ENCODE results near the gene FBXO21. TPM values are rescaled to one million over a fixed set of nuclear protein-coding genes. Genes with fewer than 3 reads are reported as not detected.

The FBXO21 gene
- total RNA-seq, 1 donor from 2014 or later, result 28.1 TPM

- Mint-ChIP-seq H3K36me3 (ENCODE audit: low read depth) (no peaks in the 10 kb centered on the region), H3K27ac (no peak overlapping the region), H3K9me3 (peaks cover 7% of the 10 kb centered on the region), H3K27me3 (no peaks in the 10 kb centered on the region), H3K4me3 (no peak overlapping the region), H3K4me1 (peaks cover 20% of the 10 kb centered on the region)
- no peak for DNase-seq
- intact Hi-C loops (cut with micrococcal nuclease), result no loop called here
These were observed 60.9 kb downstream of the FBXO21 start for GRCh38 chr12:117129391-117129790.

- intact Hi-C loops (cut with micrococcal nuclease), result no loop called here
- H3K36me3 Mint-ChIP-seq (ENCODE audit: low read depth), result no peaks in the 10 kb centered on the region
- DNase-seq, result no peak
- no peaks in the 10 kb centered on the region for H3K27me3 Mint-ChIP-seq
- peaks cover 7% of the 10 kb centered on the region for H3K9me3 Mint-ChIP-seq
- H3K4me3 Mint-ChIP-seq, result no peak overlapping the region
- H3K27ac Mint-ChIP-seq, result no peak overlapping the region
- H3K4me1 Mint-ChIP-seq, result peaks cover 10% of the 10 kb centered on the region
These were observed 62.1 kb downstream of the FBXO21 start for GRCh38 chr12:117127933-117128823.

GRCh38 chr12:117126335-117126734, 63.9 kb downstream of the FBXO21 start:
- H3K4me1 Mint-ChIP-seq, result peaks cover 10% of the 10 kb centered on the region

GRCh38 chr12:117125767-117126166, 64.5 kb downstream of the FBXO21 start:
- Mint-ChIP-seq H3K4me3 (no peak overlapping the region), H3K4me1 (peaks cover 10% of the 10 kb centered on the region), H3K27ac (no peak overlapping the region), H3K9me3 (peaks cover 7% of the 10 kb centered on the region), H3K36me3 (ENCODE audit: low read depth) (no peaks in the 10 kb centered on the region), H3K27me3 (no peaks in the 10 kb centered on the region)
- intact Hi-C loops (cut with micrococcal nuclease), result no loop called here
- DNase-seq, result no peak

More at GRCh38 chr12:117126335-117126734, 63.9 kb downstream of the FBXO21 start:
- H3K27me3 Mint-ChIP-seq, result no peaks in the 10 kb centered on the region
- H3K4me3 Mint-ChIP-seq, result no peak overlapping the region
- intact Hi-C loops (cut with micrococcal nuclease), result no loop called here
- peaks cover 7% of the 10 kb centered on the region for H3K9me3 Mint-ChIP-seq
- no peak for DNase-seq
- no peak overlapping the region for H3K27ac Mint-ChIP-seq
- no peaks in the 10 kb centered on the region for H3K36me3 Mint-ChIP-seq (ENCODE audit: low read depth)

GRCh38 chr12:117125272-117125613, 65.0 kb downstream of the FBXO21 start:
- no peaks in the 10 kb centered on the region for H3K36me3 Mint-ChIP-seq (ENCODE audit: low read depth)
- H3K27ac Mint-ChIP-seq, result no peak overlapping the region
- no peak overlapping the region for H3K4me3 Mint-ChIP-seq
- H3K9me3 Mint-ChIP-seq, result peaks cover 7% of the 10 kb centered on the region
- peaks cover 10% of the 10 kb centered on the region for H3K4me1 Mint-ChIP-seq
- H3K27me3 Mint-ChIP-seq, result no peaks in the 10 kb centered on the region
- no peak for DNase-seq
- intact Hi-C loops (cut with micrococcal nuclease), result no loop called here

- no peak overlapping the region for H3K27ac Mint-ChIP-seq
- peaks cover 7% of the 10 kb centered on the region for H3K9me3 Mint-ChIP-seq
- peaks cover 14% of the 10 kb centered on the region for H3K4me1 Mint-ChIP-seq
- no peak overlapping the region for H3K4me3 Mint-ChIP-seq
- H3K36me3 Mint-ChIP-seq (ENCODE audit: low read depth), result no peaks in the 10 kb centered on the region
- no peak for DNase-seq
- H3K27me3 Mint-ChIP-seq, result no peaks in the 10 kb centered on the region
- intact Hi-C loops (cut with micrococcal nuclease), result no loop called here
These were observed 65.6 kb downstream of the FBXO21 start for GRCh38 chr12:117124421-117125271.

GRCh38 chr12:117121441-117121840, 68.8 kb downstream of the FBXO21 start:
- Mint-ChIP-seq H3K4me3 (no peak overlapping the region), H3K4me1 (peaks cover 13% of the 10 kb centered on the region), H3K27ac (no peak overlapping the region), H3K36me3 (ENCODE audit: low read depth) (no peaks in the 10 kb centered on the region), H3K27me3 (no peaks in the 10 kb centered on the region), H3K9me3 (no peaks in the 10 kb centered on the region)
- DNase-seq, result no peak
- intact Hi-C loops (cut with micrococcal nuclease), result no loop called here

- H3K4me3 Mint-ChIP-seq, result no peak overlapping the region
- no peaks in the 10 kb centered on the region for H3K27me3 Mint-ChIP-seq
- no peaks in the 10 kb centered on the region for H3K9me3 Mint-ChIP-seq
- H3K4me1 Mint-ChIP-seq, result peaks cover 13% of the 10 kb centered on the region
- no peak for DNase-seq
- H3K36me3 Mint-ChIP-seq (ENCODE audit: low read depth), result no peaks in the 10 kb centered on the region
- H3K27ac Mint-ChIP-seq, result no peak overlapping the region
- intact Hi-C loops (cut with micrococcal nuclease), result no loop called here
These were observed 69.5 kb downstream of the FBXO21 start for GRCh38 chr12:117120787-117121186.

GRCh38 chr12:117119592-117120198, 70.6 kb downstream of the FBXO21 start:
- Mint-ChIP-seq H3K27ac (no peak overlapping the region), H3K27me3 (no peaks in the 10 kb centered on the region), H3K9me3 (no peaks in the 10 kb centered on the region), H3K4me3 (no peak overlapping the region), H3K4me1 (peaks cover 5% of the 10 kb centered on the region), H3K36me3 (ENCODE audit: low read depth) (no peaks in the 10 kb centered on the region)
- intact Hi-C loops (cut with micrococcal nuclease), result loop anchor here (1.0 kb wide), 2 partner anchors 94 to 416 kb away; no protein-coding TSS in a partner anchor
- DNase-seq, result peak; percentile 81

- intact Hi-C loops (cut with micrococcal nuclease), result loop anchor here (1.0 kb wide), 2 partner anchors 94 to 416 kb away; no protein-coding TSS in a partner anchor
- H3K27me3 Mint-ChIP-seq, result peaks cover under 1% of the 10 kb centered on the region
- no peak for DNase-seq
- H3K36me3 Mint-ChIP-seq (ENCODE audit: low read depth), result no peaks in the 10 kb centered on the region
- H3K4me3 Mint-ChIP-seq, result no peak overlapping the region
- H3K27ac Mint-ChIP-seq, result no peak overlapping the region
- peaks cover 5% of the 10 kb centered on the region for H3K4me1 Mint-ChIP-seq
- H3K9me3 Mint-ChIP-seq, result no peaks in the 10 kb centered on the region
These were observed 71.3 kb downstream of the FBXO21 start for GRCh38 chr12:117118838-117119591.

- peaks cover 2% of the 10 kb centered on the region for H3K4me1 Mint-ChIP-seq
- H3K9me3 Mint-ChIP-seq, result no peaks in the 10 kb centered on the region
- H3K27ac Mint-ChIP-seq, result no peak overlapping the region
- H3K27me3 Mint-ChIP-seq, result peaks cover 12% of the 10 kb centered on the region
- H3K36me3 Mint-ChIP-seq (ENCODE audit: low read depth), result no peaks in the 10 kb centered on the region
- intact Hi-C loops (cut with micrococcal nuclease), result no loop called here
- H3K4me3 Mint-ChIP-seq, result no peak overlapping the region
- no peak for DNase-seq
These were observed 75.5 kb downstream of the FBXO21 start for GRCh38 chr12:117114784-117115183.

GRCh38 chr12:117113231-117113630, 77.0 kb downstream of the FBXO21 start:
- DNase-seq, result no peak
- Mint-ChIP-seq H3K4me1 (no peaks in the 10 kb centered on the region), H3K36me3 (ENCODE audit: low read depth) (no peaks in the 10 kb centered on the region), H3K27ac (no peak overlapping the region), H3K4me3 (no peak overlapping the region), H3K9me3 (no peaks in the 10 kb centered on the region), H3K27me3 (peaks cover 17% of the 10 kb centered on the region)
- intact Hi-C loops (cut with micrococcal nuclease), result no loop called here

GRCh38 chr12:117111821-117112595, 78.3 kb downstream of the FBXO21 start:
- H3K9me3 Mint-ChIP-seq, result no peaks in the 10 kb centered on the region
- no peak overlapping the region for H3K27ac Mint-ChIP-seq

More at GRCh38 chr12:117111821-117112595, 78.3 kb downstream of the FBXO21 start:
- H3K4me3 Mint-ChIP-seq, result no peak overlapping the region
- no peaks in the 10 kb centered on the region for H3K4me1 Mint-ChIP-seq
- intact Hi-C loops (cut with micrococcal nuclease), result no loop called here
- no peak for DNase-seq
- H3K27me3 Mint-ChIP-seq, result peaks cover 24% of the 10 kb centered on the region
- no peaks in the 10 kb centered on the region for H3K36me3 Mint-ChIP-seq (ENCODE audit: low read depth)
